22Rv1 (cell line): ENCODE data around the gene SPATS2L.

Experiments used
- H3K27ac ChIP-seq: fragments of 450-650 bp; 2 replicates; pipeline ENCODE4 v1.5.1; 2017
- ZFX ChIP-seq: fragments of 450-650 bp; IDR thresholded peaks from 2 replicates; pipeline ENCODE4 v1.6.1; 2017; ENCODE audit warnings: antibody characterized with exemption, borderline replicate concordance
- TF ChIP-seq, protein P1 (sequence below): fragments of 450-650 bp; IDR thresholded peaks from 2 replicates; pipeline ENCODE4 v1.5.1; 2017; ENCODE audit warnings: mild to moderate bottlenecking

SPATS2L gene

DNA sequence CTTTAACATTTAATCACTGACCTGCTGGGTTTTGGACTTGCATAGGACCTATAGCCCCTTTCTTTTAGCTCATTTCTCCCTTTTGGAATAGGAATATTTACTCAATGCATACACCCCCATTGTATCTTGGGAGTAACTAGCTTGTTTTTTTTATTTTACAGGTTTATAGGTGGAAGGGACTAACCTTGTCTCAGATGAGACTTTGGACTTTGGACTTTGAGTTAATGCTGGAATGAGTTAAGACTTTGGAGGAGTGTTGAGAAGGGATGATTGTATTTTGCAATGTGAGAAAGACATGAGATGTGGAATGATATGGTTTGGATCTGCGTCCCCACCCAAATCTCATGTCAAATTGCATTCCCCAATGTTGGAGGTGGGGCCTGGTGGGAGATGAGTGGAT is 43.2 kb upstream of the SPATS2L start:
- TF ChIP-seq, protein P1, sequence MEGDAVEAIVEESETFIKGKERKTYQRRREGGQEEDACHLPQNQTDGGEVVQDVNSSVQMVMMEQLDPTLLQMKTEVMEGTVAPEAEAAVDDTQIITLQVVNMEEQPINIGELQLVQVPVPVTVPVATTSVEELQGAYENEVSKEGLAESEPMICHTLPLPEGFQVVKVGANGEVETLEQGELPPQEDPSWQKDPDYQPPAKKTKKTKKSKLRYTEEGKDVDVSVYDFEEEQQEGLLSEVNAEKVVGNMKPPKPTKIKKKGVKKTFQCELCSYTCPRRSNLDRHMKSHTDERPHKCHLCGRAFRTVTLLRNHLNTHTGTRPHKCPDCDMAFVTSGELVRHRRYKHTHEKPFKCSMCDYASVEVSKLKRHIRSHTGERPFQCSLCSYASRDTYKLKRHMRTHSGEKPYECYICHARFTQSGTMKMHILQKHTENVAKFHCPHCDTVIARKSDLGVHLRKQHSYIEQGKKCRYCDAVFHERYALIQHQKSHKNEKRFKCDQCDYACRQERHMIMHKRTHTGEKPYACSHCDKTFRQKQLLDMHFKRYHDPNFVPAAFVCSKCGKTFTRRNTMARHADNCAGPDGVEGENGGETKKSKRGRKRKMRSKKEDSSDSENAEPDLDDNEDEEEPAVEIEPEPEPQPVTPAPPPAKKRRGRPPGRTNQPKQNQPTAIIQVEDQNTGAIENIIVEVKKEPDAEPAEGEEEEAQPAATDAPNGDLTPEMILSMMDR, result no peak
- no peak for TF ChIP-seq ZFX
- no peak overlapping the region for H3K27ac ChIP-seq

- no peak overlapping the region for H3K27ac ChIP-seq
- TF ChIP-seq ZFX, result no peak
- TF ChIP-seq, protein P1, result no peak
Measured at GRCh38 chr2:200264631-200265030, 41.9 kb upstream of the SPATS2L start.

GRCh38 chr2:200266406-200266805 is 40.1 kb upstream of the SPATS2L start:
- TF ChIP-seq, protein P1, result no peak
- no peak for TF ChIP-seq ZFX
- no peak overlapping the region for H3K27ac ChIP-seq

DNA sequence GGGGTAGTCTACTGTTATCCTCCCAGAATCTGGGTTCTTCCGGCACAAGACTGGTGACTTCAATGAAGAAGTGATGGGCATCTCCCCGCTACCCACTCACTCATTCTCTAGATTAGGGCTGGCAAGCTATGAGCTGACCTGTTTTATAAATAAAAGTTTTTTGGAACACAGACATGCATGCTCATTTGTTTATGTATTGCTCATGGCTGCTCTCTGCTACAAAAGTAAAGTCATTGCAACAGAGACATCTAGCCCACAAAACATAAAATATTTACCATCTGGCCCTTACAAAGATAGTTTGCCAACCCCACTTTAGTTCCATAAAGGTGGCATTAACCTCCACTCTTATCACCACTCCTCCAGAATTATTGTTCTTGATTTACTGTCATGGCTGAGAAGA is 39.1 kb upstream of the SPATS2L start:
- TF ChIP-seq, protein P1, result no peak
- TF ChIP-seq ZFX, result no peak
- H3K27ac ChIP-seq, result no peak overlapping the region

GRCh38 chr2:200270732-200271131 is 35.8 kb upstream of the SPATS2L start:
- no peak overlapping the region for H3K27ac ChIP-seq
- TF ChIP-seq, protein P1, result no peak
- TF ChIP-seq ZFX, result no peak

- H3K27ac ChIP-seq, result no peak overlapping the region
- TF ChIP-seq, protein P1, result no peak
- no peak for TF ChIP-seq ZFX
Measured at GRCh38 chr2:200272320-200272719, 34.2 kb upstream of the SPATS2L start.

- TF ChIP-seq ZFX, result no peak
- TF ChIP-seq, protein P1, result no peak
- no peak overlapping the region for H3K27ac ChIP-seq
Measured at GRCh38 chr2:200274116-200275075, 32.1 kb upstream of the SPATS2L start.
